ENCODE measurements around the gene CD19.
A peak's percentile ranks its signal among the peaks of the same experiment; 100 is the strongest.

CD19 gene

GRCh38 chr16:28982949-28983348 is 51.2 kb downstream of the CD19 start:
- no peak for TF ChIP-seq Cebpa-rat (IDR thresholded peaks at IDR 0.05)
- Histone ChIP-seq H3K9ac (peak overlapping the region in 3 of 11 experiments; percentile 16 to 69 (median 19); a peak in 2 of 22 replicates), H3K9me3 (replicated peaks in 1 of 11) (peaks cover 12 to 29% (median 21%) of the 10 kb centered on the region in 11 experiments), H3K27me3 (no peaks in the 10 kb centered on the region), H4K20me1 (peaks cover 2 to 58% (median 25%) of the 10 kb centered on the region in 11 experiments; a peak in 16 of 22 replicates), H3K4me1 (peaks cover 38 to 50% (median 43%) of the 10 kb centered on the region in 10 experiments), H3K4me2 (peak overlapping the region; percentile 85 to 100 (median 96); a peak in 17 of 22 replicates), H3K4me3 (no peak overlapping the region), H3K36me3 (peaks cover 48 to 88% (median 75%) of the 10 kb centered on the region in 11 experiments), H3K27ac (no peak overlapping the region)

- peaks cover 12 to 29% (median 21%) of the 10 kb centered on the region in 11 experiments for H3K9me3 ChIP-seq (replicated peaks in 1 of 11)
- H3K27me3 ChIP-seq: no peaks in the 10 kb centered on the region
- no peak for TF ChIP-seq Cebpa-rat (IDR thresholded peaks at IDR 0.05)
- peak overlapping the region in 9 of 11 experiments; percentile 52 to 73 (median 64); a peak in 11 of 22 replicates for H3K27ac ChIP-seq
- H3K4me1 ChIP-seq: peaks cover 41 to 57% (median 48%) of the 10 kb centered on the region in 10 experiments
- H3K4me3 ChIP-seq: peak overlapping the region in 7 of 10 experiments; percentile 44 to 64 (median 49); a peak in 8 of 20 replicates
- peak overlapping the region; percentile 85 to 100 (median 96) for H3K4me2 ChIP-seq
- peaks cover 43 to 88% (median 68%) of the 10 kb centered on the region in 11 experiments for H3K36me3 ChIP-seq
- peak overlapping the region; percentile 48 to 73 (median 65); a peak in 20 of 22 replicates for H3K9ac ChIP-seq
- peaks cover 2 to 51% (median 20%) of the 10 kb centered on the region in 11 experiments; a peak in 16 of 22 replicates for H4K20me1 ChIP-seq
These were observed 51.9 kb downstream of the CD19 start for GRCh38 chr16:28983644-28984043.

- Histone ChIP-seq H3K4me2 (peak overlapping the region; percentile 85 to 100 (median 96)), H3K27ac (peak overlapping the region in 10 of 11 experiments; percentile 52 to 73 (median 64); a peak in 20 of 22 replicates), H3K27me3 (no peaks in the 10 kb centered on the region), H3K4me3 (peak overlapping the region; percentile 12 to 64 (median 49); a peak in 19 of 20 replicates), H3K36me3 (peaks cover 39 to 85% (median 63%) of the 10 kb centered on the region in 11 experiments), H3K9me3 (replicated peaks in 1 of 11) (peaks cover 12 to 29% (median 21%) of the 10 kb centered on the region in 11 experiments), H4K20me1 (peaks cover 2 to 47% (median 20%) of the 10 kb centered on the region in 11 experiments; a peak in 16 of 22 replicates), H3K4me1 (peaks cover 41 to 59% (median 50%) of the 10 kb centered on the region in 10 experiments), H3K9ac (peak overlapping the region; percentile 48 to 73 (median 65); a peak in 21 of 22 replicates)
- no peak for TF ChIP-seq Cebpa-rat (IDR thresholded peaks at IDR 0.05)
These were observed 52.3 kb downstream of the CD19 start for GRCh38 chr16:28984091-28984490.

- Histone ChIP-seq H3K9me3 (replicated peaks in 1 of 11) (peaks cover 12 to 29% (median 21%) of the 10 kb centered on the region in 11 experiments), H3K27ac (peak within 1 kb of the TSS in 10 of 11 experiments; percentile 52 to 73 (median 64); a peak in 20 of 22 replicates), H3K4me2 (peak within 1 kb of the TSS; percentile 85 to 100 (median 96)), H4K20me1 (peaks cover 2 to 41% (median 20%) of the 10 kb centered on the region in 11 experiments; a peak in 16 of 22 replicates), H3K4me3 (peak within 1 kb of the TSS; percentile 38 to 64 (median 49); a peak in 19 of 20 replicates), H3K4me1 (peaks cover 41 to 61% (median 54%) of the 10 kb centered on the region in 10 experiments), H3K27me3 (no peaks in the 10 kb centered on the region), H3K9ac (peak within 1 kb of the TSS; percentile 48 to 73 (median 65); a peak in 21 of 22 replicates), H3K36me3 (peaks cover 35 to 85% (median 57%) of the 10 kb centered on the region in 11 experiments)
- TF ChIP-seq Cebpa-rat (IDR thresholded peaks at IDR 0.05): no peak
These were observed 52.9 kb downstream of the CD19 start, which contains the start of gene LAT for GRCh38 chr16:28984619-28985135. TSS of gene LAT (plus strand) at chr16:28985052. CDS start at chr16:28985418, 366 bp downstream.

GRCh38 chr16:28985211-28986041 is 53.7 kb downstream of the CD19 start:
- TF ChIP-seq Cebpa-rat (IDR thresholded peaks at IDR 0.05): no peak
- peaks cover 35 to 85% (median 50%) of the 10 kb centered on the region in 11 experiments for H3K36me3 ChIP-seq
- H3K9ac ChIP-seq: peak overlapping the region in 8 of 11 experiments; percentile 6 to 55 (median 39); a peak in 9 of 22 replicates
- H4K20me1 ChIP-seq: peaks cover 2 to 46% (median 20%) of the 10 kb centered on the region in 11 experiments; a peak in 16 of 22 replicates
- peak overlapping the region; percentile 85 to 100 (median 96) for H3K4me2 ChIP-seq
- H3K4me1 ChIP-seq: peaks cover 41 to 67% (median 59%) of the 10 kb centered on the region in 10 experiments
- peaks cover 12 to 29% (median 21%) of the 10 kb centered on the region in 11 experiments for H3K9me3 ChIP-seq (replicated peaks in 1 of 11)
- peak overlapping the region in 8 of 10 experiments; percentile 27 to 54 (median 45); a peak in 11 of 20 replicates for H3K4me3 ChIP-seq
- H3K27ac ChIP-seq: peak overlapping the region in 8 of 11 experiments; percentile 17 to 64 (median 47); a peak in 12 of 22 replicates
- H3K27me3 ChIP-seq: no peaks in the 10 kb centered on the region

GRCh38 chr16:28986046-28986445 is 54.3 kb downstream of the CD19 start:
- peak overlapping the region; percentile 85 to 100 (median 96) for H3K4me2 ChIP-seq
- H4K20me1 ChIP-seq: peaks cover 2 to 46% (median 20%) of the 10 kb centered on the region in 11 experiments; a peak in 16 of 22 replicates
- H3K4me3 ChIP-seq: peak overlapping the region in 1 of 10 experiments; percentile 54; a peak in 1 of 20 replicates
- H3K36me3 ChIP-seq: peaks cover 31 to 84% (median 44%) of the 10 kb centered on the region in 11 experiments
- TF ChIP-seq Cebpa-rat (IDR thresholded peaks at IDR 0.05): no peak
- H3K27ac ChIP-seq: peak overlapping the region in 1 of 11 experiments; percentile 64; a peak in 2 of 22 replicates
- H3K27me3 ChIP-seq: no peaks in the 10 kb centered on the region
- peaks cover 41 to 69% (median 60%) of the 10 kb centered on the region in 10 experiments for H3K4me1 ChIP-seq
- H3K9me3 ChIP-seq (replicated peaks in 1 of 11): peaks cover 12 to 26% (median 20%) of the 10 kb centered on the region in 11 experiments
- H3K9ac ChIP-seq: peak overlapping the region in 1 of 11 experiments; percentile 53; a peak in 2 of 22 replicates

- H3K4me1 ChIP-seq: peaks cover 41 to 69% (median 60%) of the 10 kb centered on the region in 10 experiments
- no peak overlapping the region for H3K27ac ChIP-seq
- H3K4me3 ChIP-seq: no peak overlapping the region; a peak in 1 of 20 replicates
- no peak for TF ChIP-seq Cebpa-rat (IDR thresholded peaks at IDR 0.05)
- peak overlapping the region in 3 of 11 experiments; percentile 85 to 95 (median 95); a peak in 4 of 22 replicates for H3K4me2 ChIP-seq
- H4K20me1 ChIP-seq: peaks cover 2 to 46% (median 20%) of the 10 kb centered on the region in 11 experiments; a peak in 16 of 22 replicates
- H3K9ac ChIP-seq: no peak overlapping the region
- peaks cover 12 to 21% (median 19%) of the 10 kb centered on the region in 11 experiments for H3K9me3 ChIP-seq (replicated peaks in 1 of 11)
- peaks cover 28 to 80% (median 39%) of the 10 kb centered on the region in 11 experiments for H3K36me3 ChIP-seq
- no peaks in the 10 kb centered on the region for H3K27me3 ChIP-seq
These were observed 54.7 kb downstream of the CD19 start for GRCh38 chr16:28986492-28986891.
